ENCODE data around the gene GPR31. TPM values are rescaled to one million over a fixed set of nuclear protein-coding genes. Genes with fewer than 3 reads are reported as not detected.

GPR31 gene
- total and polyA plus RNA-seq, 2 donors from 2014 or later, result 0.16 TPM; not detected in 1

DNA sequence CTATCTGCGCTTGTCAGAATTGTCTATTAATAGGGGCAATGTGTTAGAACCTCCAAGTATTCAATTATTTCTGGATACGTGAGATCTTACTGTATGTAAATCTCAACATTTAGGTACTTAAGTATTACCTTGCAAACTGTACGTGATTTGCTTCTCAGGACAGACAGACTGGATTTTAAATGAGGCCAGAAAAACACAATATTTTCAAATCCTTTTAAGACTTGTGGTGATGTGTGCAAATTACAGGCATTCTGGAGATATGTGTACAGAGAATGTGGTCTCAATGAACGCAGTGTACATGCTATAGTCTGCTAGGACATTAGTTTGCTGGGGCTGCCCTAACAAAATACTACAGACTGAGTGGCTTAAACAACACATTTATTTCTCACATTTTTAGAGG, 18.0 kb downstream of the GPR31 start:
- DNase-seq, result no peak
- H3K9ac ChIP-seq (ENCODE audit: low read length in 3 of 3), result no peak overlapping the region
- no peak overlapping the region for H3K27ac ChIP-seq (ENCODE audit: low read depth in 2 of 2, low read length in 2 of 2)
- intact Hi-C loops (cut with DNase I), result loop anchor here (10.0 kb wide), 1 partner anchor 365 kb away; no protein-coding TSS in a partner anchor
- no peak overlapping the region for H3K4me3 ChIP-seq (ENCODE audit: low read length in 3 of 3)
- H3K36me3 ChIP-seq (ENCODE audit: control insufficient read depth in 2 of 3, insufficient read depth in 3 of 3, low read length in 3 of 3), result no peaks in the 10 kb centered on the region
- H3K4me1 ChIP-seq (ENCODE audit: control insufficient read depth in 2 of 3, insufficient read depth in 2 of 3, low read depth in 1 of 3, low read length in 3 of 3), result no peaks in the 10 kb centered on the region
- no peaks in the 10 kb centered on the region for H3K27me3 ChIP-seq (ENCODE audit: control insufficient read depth, insufficient read depth, low read length)
- no peaks in the 10 kb centered on the region for H3K9me3 ChIP-seq (ENCODE audit: control insufficient read depth in 2 of 3, insufficient read depth in 1 of 3, low read length in 3 of 3)
- no peak for FAIRE-seq
- TF ChIP-seq CTCF (IDR thresholded peaks at IDR 0.05; ENCODE audit: borderline replicate concordance, extremely low read depth, insufficient read depth), result no peak

GRCh38 chr6:167137881-167138280, 19.9 kb downstream of the GPR31 start:
- FAIRE-seq (no peak), DNase-seq (no peak)
- no peaks in the 10 kb centered on the region for H3K4me1 ChIP-seq (ENCODE audit: control insufficient read depth in 2 of 3, insufficient read depth in 2 of 3, low read depth in 1 of 3, low read length in 3 of 3)
- H3K9ac ChIP-seq (ENCODE audit: low read length in 3 of 3), result no peak overlapping the region
- no peaks in the 10 kb centered on the region for H3K27me3 ChIP-seq (ENCODE audit: control insufficient read depth, insufficient read depth, low read length)
- H3K36me3 ChIP-seq (ENCODE audit: control insufficient read depth in 2 of 3, insufficient read depth in 3 of 3, low read length in 3 of 3), result no peaks in the 10 kb centered on the region
- no peaks in the 10 kb centered on the region for H3K9me3 ChIP-seq (ENCODE audit: control insufficient read depth in 2 of 3, insufficient read depth in 1 of 3, low read length in 3 of 3)
- TF ChIP-seq CTCF (IDR thresholded peaks at IDR 0.05; ENCODE audit: borderline replicate concordance, extremely low read depth, insufficient read depth), result no peak
- intact Hi-C loops (cut with DNase I), result no loop called here
- no peak overlapping the region for H3K27ac ChIP-seq (ENCODE audit: low read depth in 2 of 2, low read length in 2 of 2)
- H3K4me3 ChIP-seq (ENCODE audit: low read length in 3 of 3), result no peak overlapping the region

- no peaks in the 10 kb centered on the region for H3K27me3 ChIP-seq (ENCODE audit: control insufficient read depth, insufficient read depth, low read length)
- no peaks in the 10 kb centered on the region for H3K4me1 ChIP-seq (ENCODE audit: control insufficient read depth in 2 of 3, insufficient read depth in 2 of 3, low read depth in 1 of 3, low read length in 3 of 3)
- no peak overlapping the region for H3K4me3 ChIP-seq (ENCODE audit: low read length in 3 of 3)
- no peak for FAIRE-seq
- no peak for TF ChIP-seq CTCF (IDR thresholded peaks at IDR 0.05; ENCODE audit: borderline replicate concordance, extremely low read depth, insufficient read depth)
- no peak for DNase-seq
- H3K9me3 ChIP-seq (ENCODE audit: control insufficient read depth in 2 of 3, insufficient read depth in 1 of 3, low read length in 3 of 3), result no peaks in the 10 kb centered on the region
- no peaks in the 10 kb centered on the region for H3K36me3 ChIP-seq (ENCODE audit: control insufficient read depth in 2 of 3, insufficient read depth in 3 of 3, low read length in 3 of 3)
- H3K9ac ChIP-seq (ENCODE audit: low read length in 3 of 3), result no peak overlapping the region
- H3K27ac ChIP-seq (ENCODE audit: low read depth in 2 of 2, low read length in 2 of 2), result no peak overlapping the region
- intact Hi-C loops (cut with DNase I), result no loop called here
Observed at GRCh38 chr6:167137081-167137480, 20.7 kb downstream of the GPR31 start.

- intact Hi-C loops (cut with DNase I), result no loop called here
- H3K4me3 ChIP-seq (ENCODE audit: low read length in 3 of 3), result no peak overlapping the region
- FAIRE-seq (no peak), DNase-seq (no peak)
- no peaks in the 10 kb centered on the region for H3K9me3 ChIP-seq (ENCODE audit: control insufficient read depth in 2 of 3, insufficient read depth in 1 of 3, low read length in 3 of 3)
- TF ChIP-seq CTCF (IDR thresholded peaks at IDR 0.05; ENCODE audit: borderline replicate concordance, extremely low read depth, insufficient read depth), result no peak
- H3K27me3 ChIP-seq (ENCODE audit: control insufficient read depth, insufficient read depth, low read length), result no peaks in the 10 kb centered on the region
- H3K27ac ChIP-seq (ENCODE audit: low read depth in 2 of 2, low read length in 2 of 2), result no peak overlapping the region
- H3K36me3 ChIP-seq (ENCODE audit: control insufficient read depth in 2 of 3, insufficient read depth in 3 of 3, low read length in 3 of 3), result no peaks in the 10 kb centered on the region
- no peak overlapping the region for H3K9ac ChIP-seq (ENCODE audit: low read length in 3 of 3)
- H3K4me1 ChIP-seq (ENCODE audit: control insufficient read depth in 2 of 3, insufficient read depth in 2 of 3, low read depth in 1 of 3, low read length in 3 of 3), result no peaks in the 10 kb centered on the region
Observed at GRCh38 chr6:167136376-167136775, 21.4 kb downstream of the GPR31 start.

Data from kidney (tissue), 14 donors.